Globus pallidus (tissue), 1 donor: ENCODE results near the gene TMX2.

Experiments
- DNase-seq: peaks from one replicate; pipeline ENCODE4 v3.0.0-alpha.2; 2015; ENCODE audit warnings: low spot score

The TMX2 gene

DNA sequence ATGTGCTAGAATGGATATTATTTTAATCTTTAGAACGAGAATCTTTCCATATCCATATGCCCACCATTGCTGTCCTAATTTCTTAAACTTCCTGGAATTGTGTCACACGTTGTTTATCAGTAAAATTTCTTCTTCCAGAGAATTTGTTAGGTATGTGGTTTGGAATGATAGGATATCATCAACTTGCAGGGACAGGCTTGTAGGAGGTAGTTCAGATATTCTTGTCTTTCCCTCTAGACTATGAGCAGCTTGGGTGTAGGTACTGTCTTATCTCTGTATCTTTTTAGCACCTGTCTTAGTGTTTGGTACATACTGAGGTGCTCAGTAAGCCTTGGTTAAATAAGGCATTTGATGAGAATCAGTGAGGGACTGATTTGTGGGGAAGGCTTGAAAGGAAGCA is 52.6 kb downstream of the TMX2 start:
- DNase-seq = no peak

DNA sequence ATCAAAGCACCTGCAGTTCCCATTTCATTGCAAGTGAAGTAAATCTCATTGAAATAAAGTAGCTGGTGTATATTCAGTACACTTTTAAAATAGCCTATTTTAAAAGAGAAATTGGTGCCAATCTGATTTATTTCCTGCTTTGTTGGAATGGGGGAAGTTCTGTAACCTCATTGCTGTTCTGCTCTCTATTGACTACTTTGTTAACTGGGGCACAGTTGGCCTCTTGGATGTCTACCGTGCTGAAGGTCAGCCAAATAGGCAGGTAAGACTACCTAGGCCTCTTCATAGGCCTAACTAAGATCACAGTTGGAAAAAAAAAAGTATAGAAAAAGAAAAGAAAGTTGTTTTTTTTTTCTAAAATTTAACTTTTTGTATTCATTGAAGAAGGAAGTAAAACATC is 58.4 kb downstream of the TMX2 start:
- DNase-seq = no peak

DNA sequence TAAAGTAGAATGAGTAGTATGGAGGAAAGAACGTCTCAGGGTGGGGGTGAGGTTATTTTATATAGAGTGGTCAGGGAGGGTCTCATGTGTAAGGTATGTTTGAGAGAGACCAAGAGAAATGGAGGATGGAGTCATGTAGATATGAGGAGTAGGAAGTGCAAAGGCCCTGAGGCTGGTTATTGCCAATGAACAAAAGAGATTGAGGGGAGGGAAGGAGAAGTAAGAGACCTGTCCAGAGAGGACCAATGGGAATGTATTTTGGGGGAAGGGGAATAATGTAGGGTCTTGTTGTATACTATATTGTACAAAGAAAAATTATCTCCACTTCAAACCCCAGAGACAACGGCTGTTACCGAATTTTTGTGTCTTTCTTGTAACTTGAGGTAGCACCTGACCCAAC is 59.0 kb downstream of the TMX2 start:
- DNase-seq = no peak

DNA sequence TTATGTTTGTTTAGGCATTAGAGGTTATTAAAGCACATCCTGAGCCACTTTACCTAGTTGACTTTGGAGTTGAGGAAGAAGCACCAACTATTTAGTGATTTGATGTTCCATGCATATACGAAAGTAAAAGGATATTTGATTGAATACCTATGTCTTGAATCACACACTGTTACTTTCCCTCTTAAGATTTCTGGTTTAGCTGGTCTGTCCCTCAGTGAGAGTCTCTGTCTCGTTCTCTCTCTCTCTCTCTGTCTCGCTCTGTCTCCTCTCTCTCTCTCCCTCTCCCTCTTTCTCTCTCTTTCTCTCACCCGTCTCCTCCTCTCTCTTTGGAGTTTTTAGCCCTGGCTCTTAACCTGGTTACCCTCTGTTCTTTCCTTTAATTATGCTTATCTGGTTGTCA is 60.2 kb downstream of the TMX2 start:
- no peak for DNase-seq

DNA sequence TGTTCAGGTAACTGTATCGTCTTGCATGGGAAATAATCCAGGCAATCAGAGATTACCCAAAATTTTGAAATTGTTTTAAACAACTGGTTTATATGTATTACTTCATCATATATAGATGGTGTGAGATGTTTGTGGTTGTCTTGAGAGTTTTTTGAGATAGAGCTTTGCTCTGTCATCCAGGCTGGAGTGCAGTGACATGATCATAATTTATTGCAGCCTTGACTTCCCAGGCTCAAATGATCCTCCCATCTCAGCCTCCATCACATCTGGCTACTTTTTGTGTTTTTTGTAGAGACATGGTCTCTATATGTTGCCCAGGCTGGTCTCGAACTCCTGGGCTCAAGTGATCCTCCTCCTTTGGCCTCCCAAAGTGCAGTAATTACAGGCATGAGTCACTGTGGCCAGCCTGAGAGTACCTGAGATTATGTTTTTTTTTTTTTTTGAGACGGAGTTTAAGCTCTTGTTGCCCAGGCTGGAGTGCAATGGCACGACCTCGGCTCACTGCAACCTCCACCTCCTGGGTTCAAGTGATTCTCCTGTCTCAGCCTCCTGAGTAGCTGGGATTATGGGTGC is 60.7 kb downstream of the TMX2 start:
- DNase-seq = no peak

DNA sequence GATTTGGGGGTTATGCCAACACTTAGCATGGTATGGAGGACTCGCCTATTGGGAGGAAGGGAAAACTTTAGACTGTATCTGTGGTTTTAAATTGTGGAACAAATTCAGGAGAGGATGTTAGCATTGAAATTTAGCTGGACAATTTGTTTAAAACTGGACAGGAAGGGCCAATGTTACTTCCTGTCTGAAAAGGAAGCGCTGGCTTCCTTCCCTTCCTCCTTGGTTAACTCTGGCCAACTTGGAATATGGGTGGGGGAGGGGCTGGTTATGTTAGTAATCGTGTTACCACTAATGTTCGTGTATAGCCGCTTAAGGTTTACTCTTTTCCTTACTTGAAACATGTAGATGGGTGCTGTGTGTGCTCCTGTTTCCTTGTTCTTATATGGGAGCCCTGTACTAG is 63.1 kb downstream of the TMX2 start:
- no peak for DNase-seq

DNA sequence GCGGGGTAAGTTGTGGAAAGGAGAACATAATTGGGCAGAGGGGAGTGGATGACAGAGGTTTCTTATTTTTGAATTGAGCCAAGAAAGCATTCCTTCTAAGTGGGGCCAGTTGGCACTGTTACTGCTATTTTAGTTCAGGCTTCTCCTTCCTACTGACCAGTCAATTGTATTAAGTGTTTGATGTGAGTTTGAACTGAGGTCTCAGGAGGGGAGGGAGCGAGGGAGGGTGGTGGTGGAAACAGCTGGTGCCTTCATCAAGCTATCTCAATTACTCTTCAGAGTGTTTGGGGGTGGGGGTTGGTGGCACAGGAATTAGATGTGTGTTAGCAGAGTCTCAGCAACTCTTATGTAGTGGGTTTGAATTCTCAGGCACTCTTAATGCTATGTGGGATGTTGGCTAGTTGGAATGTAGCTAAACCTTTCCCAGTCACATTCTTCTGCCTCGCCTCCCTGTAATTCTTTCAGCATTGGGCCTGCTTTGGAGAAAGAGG is 63.7 kb downstream of the TMX2 start:
- no peak for DNase-seq

DNA sequence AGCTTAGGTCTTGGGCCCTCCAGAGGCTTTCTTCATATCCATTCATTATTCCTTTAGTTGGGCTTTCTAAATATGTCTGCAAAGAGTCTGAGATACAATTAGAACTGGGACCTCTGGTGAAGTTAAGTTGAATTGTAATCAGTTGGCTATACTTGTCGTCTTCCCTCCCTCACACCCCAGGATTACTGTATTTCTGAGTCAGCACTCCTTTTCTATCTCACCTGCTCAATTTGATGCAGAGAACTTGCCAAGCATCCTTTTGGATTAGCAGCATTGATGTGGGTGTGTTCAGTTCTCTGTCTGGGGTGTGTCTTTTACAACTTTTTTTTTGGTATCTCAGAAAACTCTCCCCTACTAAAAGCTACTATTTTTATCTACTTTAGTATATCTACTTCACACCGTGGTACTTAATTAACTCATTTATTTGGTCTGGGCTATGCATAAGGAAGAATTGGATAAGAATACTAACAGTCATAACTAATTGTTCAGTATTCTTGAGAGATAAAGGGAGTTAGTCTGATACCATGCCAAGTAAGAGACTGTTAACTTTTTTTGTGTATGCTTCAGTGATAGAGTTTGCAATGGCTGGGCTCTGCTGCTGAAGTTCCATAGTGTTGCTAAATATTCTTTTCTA is 64.3 kb downstream of the TMX2 start:
- no peak for DNase-seq

DNA sequence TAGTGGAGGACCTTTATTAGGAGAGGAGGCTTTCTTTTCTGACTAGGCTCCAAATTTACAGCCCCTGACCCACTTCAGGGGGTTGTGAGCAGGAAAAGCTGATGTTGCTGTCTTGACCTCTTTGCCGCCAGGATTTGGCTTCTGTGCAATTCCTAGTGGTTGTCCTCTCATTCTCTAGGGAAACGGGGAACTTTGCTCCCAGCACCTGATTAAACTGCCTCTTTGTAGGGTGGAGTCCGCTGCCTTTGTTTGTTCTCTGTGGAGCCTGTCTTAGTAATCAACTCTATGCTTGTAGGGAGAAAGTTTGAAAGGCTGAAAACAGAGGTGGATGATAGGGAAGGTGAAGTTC is 65.5 kb downstream of the TMX2 start:
- DNase-seq = peak; percentile 30

DNA sequence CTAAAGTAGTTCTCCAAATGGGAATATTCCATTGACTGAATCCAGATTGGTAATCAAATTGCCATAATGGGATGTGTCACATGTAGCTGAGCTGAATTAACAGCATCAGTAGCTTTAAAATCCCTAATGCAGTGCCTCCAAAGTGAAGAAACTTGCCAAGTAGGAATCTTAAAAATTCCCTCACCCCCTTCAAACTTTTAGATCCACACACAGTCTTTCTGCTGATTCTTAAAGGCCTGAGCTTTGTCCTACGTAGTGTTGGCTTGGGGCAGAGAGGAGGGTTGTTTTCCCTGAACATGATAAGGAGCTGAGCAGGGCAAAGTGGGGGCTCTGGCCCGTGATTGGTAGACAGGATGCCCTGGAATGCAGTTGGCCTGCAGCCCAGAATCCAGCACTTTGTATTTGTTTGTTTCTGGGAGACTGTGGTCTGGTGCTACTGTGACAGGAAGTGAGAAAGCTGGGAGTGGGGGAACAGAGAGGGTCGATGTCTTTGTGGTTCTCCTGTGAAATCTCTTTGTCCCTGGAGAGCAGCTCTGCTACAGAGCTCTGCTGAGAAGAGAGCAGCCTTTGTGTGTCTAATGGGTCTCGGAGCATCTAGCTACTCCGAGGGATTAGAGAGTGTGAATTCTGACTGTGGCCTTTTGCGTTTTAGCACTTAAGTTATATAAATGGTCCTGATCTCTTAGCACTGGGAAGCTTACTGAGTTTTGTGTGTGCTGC is 66.1 kb downstream of the TMX2 start:
- peak; percentile 87 for DNase-seq

DNA sequence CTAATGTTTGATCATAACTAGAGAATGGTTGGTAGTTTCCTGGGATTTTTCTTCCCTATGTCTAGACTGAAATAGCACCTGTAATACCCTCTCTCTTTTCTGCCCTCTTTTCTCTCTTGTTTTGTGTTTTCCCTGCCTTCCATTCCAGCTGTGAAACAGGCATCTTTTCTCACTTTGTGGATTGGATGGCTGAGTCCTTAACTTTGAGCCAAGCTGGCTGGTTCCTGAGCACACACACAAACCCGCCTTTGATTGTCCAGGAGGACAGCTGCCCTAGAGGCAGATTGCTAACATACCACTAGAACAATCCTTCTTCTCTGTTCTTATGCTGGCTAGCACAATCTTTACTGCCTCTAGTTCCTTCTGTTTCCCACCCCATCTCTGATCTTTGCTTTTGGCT is 66.9 kb downstream of the TMX2 start:
- DNase-seq = peak; percentile 88

DNA sequence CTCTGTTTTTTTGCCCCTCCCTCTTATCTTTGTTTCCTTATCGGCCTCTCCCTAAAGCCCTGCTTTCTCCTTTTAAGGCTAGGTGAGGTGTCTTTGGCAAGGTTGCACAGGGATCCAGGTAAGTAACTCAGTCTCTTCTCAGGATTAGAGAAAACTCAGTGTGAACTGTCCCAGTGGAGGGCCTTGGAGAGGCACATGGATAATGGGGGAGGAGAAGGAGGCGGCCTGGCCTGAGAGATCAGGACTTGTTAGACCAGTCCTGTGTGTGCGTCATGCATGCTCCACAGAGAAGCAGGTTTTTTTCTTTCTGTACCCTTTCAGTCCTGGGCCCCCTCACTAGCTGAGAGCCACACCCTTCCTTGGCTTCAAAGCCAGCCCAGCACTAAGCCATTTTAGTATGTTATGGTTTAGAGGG is 69.1 kb downstream of the TMX2 start:
- no peak for DNase-seq

DNA sequence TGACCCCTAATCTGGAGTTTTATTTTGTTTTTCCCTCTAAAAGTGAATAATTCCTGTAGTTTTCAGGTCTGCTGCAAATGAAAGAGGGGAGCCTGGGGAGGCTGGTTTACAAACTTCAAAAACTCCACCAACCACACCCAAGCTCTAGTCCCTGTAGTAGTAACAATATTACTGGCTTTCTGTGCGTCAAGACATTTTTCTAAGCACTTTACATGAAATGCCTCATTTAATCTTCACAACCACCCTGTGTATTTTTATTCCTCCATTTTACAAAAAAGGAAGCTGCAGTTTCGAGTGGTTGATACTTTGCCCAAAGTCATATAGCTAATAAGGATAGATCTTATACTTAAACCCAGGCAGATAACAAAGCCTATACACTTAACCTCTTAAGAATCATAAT is 72.7 kb downstream of the TMX2 start:
- no peak for DNase-seq

DNA sequence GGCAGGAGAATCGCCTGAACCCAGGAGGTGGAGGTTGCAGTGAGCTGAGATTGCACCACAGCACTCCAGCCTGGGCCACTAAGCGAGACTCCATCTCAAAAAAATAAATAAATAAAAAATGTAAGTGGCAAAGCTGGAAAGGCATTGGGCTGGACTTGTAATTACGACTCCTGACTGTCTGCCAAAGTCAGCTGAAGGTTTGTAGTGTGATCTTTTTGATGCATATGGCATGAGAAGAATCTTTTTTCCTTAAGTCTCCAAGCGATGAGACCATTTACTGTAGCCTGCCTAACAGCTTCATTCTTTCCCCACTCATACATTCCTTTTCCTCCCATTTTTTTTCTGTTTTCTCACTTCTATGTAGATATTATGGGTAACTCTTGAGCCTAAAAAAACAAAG is 74.0 kb downstream of the TMX2 start:
- DNase-seq = no peak

DNA sequence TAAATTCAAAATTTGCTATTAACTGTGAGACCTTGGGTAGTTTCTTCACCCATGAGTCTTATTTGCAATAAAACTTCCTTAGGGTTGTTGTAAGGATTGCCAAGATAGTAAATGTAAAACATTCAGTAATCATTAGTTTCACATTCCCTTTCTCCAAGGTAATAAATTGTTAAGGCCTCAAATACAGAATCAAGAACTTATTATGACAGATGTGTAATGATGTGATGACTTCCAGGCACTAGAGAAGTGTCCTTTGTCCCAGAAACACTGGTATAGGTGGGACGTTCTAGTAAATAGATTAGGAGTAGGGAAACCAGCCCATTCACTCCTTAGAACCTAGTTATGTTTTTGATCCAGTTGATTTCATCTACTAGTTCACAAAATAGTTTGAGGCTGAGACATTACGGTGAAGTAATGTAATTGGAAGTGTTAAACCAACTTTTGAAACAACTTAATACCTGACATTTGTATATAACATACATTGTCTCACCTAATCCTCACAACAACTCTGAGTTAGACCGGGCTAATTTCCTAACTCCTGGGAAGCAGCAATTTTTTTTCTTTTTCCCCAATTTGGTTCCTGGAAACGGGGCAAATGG is 74.7 kb downstream of the TMX2 start:
- no peak for DNase-seq

DNA sequence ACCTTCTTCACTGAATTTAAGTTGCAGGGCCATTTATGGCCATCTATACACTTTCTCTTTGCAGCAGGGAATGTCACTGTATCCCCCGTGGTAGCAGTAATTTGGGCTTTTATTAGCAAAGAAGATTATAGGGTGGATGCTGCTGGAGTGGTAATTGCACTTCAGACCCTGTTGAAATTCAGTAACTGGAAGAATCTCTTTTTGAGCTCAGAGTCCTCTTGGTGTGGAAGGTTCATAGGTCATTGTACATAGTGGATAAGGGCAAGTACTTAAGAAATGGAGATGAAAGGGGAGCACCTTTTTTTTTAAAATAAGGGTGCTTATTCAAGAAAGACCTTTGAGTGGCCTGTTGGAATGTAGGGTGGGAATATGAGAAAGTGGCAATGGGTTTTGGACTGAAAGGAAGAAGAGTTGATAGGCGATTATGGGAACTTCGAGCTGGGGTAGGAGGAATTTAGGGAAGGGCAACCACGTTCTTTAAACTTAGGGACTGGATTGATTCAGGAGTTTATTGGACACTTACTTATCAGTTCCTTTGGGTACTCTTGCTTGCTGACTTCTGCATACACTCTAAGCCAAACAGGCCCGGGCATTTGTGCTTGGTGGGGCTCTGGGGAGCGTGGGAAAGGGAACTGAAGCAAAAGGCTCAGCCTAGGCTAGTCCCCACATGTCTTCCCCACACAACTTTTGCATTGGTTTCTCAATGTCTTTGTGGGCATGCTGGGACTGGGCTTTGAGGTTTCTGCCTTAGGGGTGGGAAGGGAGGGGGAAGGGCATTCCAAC is 75.7 kb downstream of the TMX2 start:
- DNase-seq = peak; percentile 60

DNA sequence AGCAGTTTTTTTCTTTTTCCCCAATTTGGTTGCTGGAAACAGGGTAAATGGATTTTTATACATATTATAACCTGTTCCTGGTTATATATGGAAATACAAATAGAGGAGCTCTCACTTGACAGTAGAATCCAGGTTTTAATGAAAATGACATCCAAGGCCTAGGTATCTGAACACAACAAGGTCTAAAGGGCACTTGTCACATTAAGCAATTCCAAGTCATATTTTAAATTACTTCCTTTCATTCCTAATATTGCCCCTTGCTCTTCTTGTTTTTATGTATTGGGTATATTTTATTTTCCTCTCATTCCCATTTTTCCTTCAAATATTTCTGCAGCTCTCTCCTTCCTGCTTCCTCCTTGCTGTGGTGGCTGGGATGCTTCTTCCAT is 76.3 kb downstream of the TMX2 start:
- DNase-seq = no peak
